Stimulated activated effector memory CD8-positive, alpha-beta T cell treated with anti-CD3 and anti-CD28 coated beads, Interleukin-12 subunit alpha, Interleukin-12 subunit beta, amount 100 ng/mL, for 72 hours (primary cell): ENCODE measurements around the gene LMAN1L.

Source experiments
- ATAC-seq: fragments of 150-1000 bp; cut with Tn5 transposase; 2 replicates; pipeline ENCODE4 v1.10.0; 2021
- DNase-seq, 2 donors: peaks; one replicate each; pipeline ENCODE4 v3.0.0; 2021 to 2022; ENCODE audit warnings: low spot score in 2 of 2
- H3K27ac Mint-ChIP-seq: one replicate; pipeline ENCODE4 v1.8.0; 2022; ENCODE audit warnings: mild to moderate bottlenecking, mixed read lengths
- H3K36me3 Mint-ChIP-seq: one replicate; pipeline ENCODE4 v1.8.0; 2022; ENCODE audit warnings: mild to moderate bottlenecking, mixed read lengths
- H3K4me1 Mint-ChIP-seq: one replicate; pipeline ENCODE4 v1.8.0; 2022; ENCODE audit warnings: mixed read lengths
- H3K4me3 Mint-ChIP-seq: one replicate; pipeline ENCODE4 v1.8.0; 2022; ENCODE audit warnings: mild to moderate bottlenecking, mixed read lengths
- H3K9me3 Mint-ChIP-seq: one replicate; pipeline ENCODE4 v1.8.0; 2022; ENCODE audit warnings: mixed read lengths

Gene LMAN1L

DNA sequence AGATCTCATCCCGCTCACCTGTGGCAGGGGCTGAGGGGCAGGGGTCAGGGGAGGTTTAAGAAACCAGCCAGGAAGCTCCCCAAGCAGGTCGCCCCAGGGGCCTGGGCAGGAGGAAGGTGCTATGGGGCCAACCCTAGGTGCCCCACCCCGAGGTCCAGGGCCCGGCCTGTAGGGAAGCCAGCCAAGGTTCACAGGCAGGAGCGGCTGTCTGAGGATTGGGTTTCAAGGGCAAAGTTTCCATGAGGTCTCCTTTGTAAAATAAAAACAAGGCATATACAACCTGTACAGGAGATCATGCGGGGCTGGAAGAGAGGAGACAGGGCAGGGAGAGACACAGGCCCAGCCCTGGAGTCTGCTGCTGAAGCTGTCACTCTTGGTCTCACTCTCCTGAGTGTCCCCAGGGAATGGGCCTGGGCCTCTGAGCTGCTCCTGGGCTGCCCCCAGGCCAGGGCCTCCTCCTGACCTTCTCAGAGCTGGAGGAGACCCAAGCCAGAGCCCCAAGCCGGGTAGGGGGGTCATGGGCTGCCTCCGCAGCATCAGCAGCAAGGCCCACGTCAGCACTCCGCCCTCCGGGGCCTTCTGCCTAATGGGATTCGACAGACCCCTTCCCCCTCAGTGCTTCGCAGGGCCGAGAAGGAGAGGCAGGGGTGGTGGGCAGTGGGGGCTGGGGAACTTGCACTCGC, 19.3 kb downstream of the LMAN1L start:
- H3K4me1 Mint-ChIP-seq: peaks cover 35% of the 10 kb centered on the region

GRCh38 chr15:74832826-74833225, 20.2 kb downstream of the LMAN1L start:
- ATAC-seq (no peak), DNase-seq (no peak)
- H3K36me3 Mint-ChIP-seq: peaks cover 16% of the 10 kb centered on the region
- no peak overlapping the region for H3K4me3 Mint-ChIP-seq
- no peaks in the 10 kb centered on the region for H3K9me3 Mint-ChIP-seq
- no peak overlapping the region for H3K27ac Mint-ChIP-seq
- peaks cover 33% of the 10 kb centered on the region for H3K4me1 Mint-ChIP-seq

More for the DNA sequence above, 19.3 kb downstream of the LMAN1L start:
- Mint-ChIP-seq H3K27ac (no peak overlapping the region), H3K36me3 (peaks cover 8% of the 10 kb centered on the region), H3K9me3 (no peaks in the 10 kb centered on the region), H3K4me3 (no peak overlapping the region)
- DNase-seq: no peak
- no peak for ATAC-seq

DNA sequence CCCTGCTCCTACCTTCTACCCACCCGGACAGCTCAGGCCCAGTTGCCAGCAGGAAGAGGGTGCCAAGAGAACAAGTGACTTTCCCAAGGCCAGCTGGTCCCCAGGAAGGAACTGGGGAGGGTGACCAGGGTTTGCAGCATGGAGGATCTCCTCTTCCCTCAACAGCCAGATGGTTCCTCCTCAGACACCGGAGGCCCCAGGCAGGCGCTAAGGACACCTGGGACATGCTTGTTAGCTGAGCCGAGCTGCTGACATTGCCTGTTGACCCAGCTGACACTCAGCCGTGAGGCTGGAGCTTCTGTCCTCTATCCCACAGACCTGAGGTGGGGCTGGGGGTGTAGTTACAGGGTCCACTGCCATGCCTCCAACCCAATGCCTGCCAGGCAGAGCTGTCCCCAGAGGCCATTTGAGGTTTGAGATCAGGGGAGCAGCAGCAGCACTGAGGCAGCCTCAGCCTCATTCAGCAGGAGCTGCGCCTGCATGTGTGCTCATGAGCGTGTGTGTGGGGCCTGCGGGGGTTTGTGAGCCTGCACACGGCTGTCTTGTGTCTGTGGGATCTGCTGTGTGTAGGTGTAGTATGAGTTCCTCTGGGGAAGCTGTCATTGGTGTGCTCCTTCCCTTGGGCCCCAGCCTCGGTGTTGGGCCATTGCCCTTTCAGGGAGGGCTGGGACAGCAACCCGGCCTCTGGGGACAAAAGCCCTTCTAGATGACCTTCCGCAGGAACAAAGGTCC, 20.9 kb downstream of the LMAN1L start:
- peak overlapping the region; percentile 17 for H3K27ac Mint-ChIP-seq
- peaks cover 20% of the 10 kb centered on the region for H3K36me3 Mint-ChIP-seq
- ATAC-seq (no peak), DNase-seq (no peak)
- no peak overlapping the region for H3K4me3 Mint-ChIP-seq
- H3K9me3 Mint-ChIP-seq: no peaks in the 10 kb centered on the region
- H3K4me1 Mint-ChIP-seq: peaks cover 27% of the 10 kb centered on the region

DNA sequence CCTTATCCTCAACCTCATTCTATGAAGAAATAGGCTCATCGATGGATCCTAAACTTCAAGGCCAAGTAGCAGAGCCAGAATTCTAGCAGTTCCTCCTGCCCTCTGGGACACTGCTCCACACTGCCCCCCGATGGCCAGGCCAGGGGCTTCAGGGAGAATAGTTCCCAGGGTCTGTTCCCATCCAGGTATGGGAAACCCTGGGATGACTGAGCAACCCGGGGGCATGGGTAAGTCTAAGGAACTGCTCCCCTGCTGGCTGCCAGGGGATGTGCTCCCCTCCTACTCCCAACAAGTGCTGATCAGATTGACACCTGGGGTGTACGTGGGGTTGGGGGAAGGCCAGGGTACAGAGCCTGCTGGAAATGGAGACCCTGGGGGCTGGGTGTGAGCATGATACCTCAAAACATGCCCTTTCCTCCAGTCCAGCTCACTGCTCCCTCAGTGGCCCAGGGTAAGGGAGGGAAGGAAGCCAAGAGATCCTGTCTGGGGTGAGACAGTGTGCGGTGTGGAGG, 22.7 kb downstream of the LMAN1L start:
- Mint-ChIP-seq H3K36me3 (peaks cover 28% of the 10 kb centered on the region), H3K9me3 (no peaks in the 10 kb centered on the region), H3K4me1 (peaks cover 13% of the 10 kb centered on the region), H3K27ac (no peak overlapping the region), H3K4me3 (no peak overlapping the region)
- peak; percentile 33 to 72 for DNase-seq
- ATAC-seq: peak; percentile 34

DNA sequence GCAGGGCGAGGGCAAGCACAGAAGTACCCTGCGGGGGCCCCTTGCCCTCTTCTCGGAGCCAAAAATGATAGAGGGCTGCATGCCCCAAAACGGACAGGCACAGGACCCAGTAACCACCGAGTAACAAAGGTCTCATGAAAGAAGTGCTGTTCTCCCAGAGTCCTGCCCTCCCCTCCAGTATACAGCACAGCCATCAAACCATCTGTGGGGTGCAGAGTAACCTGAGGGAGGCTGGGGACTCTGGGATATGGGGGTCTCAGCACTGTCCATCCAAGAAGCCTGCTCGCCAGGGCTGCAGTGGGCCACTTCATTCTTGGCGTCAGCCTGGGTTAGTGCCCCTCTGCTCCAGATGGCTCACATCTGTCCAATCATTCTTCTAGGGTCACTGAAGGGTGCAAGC, 24.2 kb downstream of the LMAN1L start:
- Mint-ChIP-seq H3K4me3 (no peak overlapping the region), H3K27ac (peak overlapping the region; percentile 74), H3K9me3 (no peaks in the 10 kb centered on the region), H3K4me1 (peaks cover 22% of the 10 kb centered on the region), H3K36me3 (peaks cover 30% of the 10 kb centered on the region)
- no peak for ATAC-seq
- DNase-seq: no peak

DNA sequence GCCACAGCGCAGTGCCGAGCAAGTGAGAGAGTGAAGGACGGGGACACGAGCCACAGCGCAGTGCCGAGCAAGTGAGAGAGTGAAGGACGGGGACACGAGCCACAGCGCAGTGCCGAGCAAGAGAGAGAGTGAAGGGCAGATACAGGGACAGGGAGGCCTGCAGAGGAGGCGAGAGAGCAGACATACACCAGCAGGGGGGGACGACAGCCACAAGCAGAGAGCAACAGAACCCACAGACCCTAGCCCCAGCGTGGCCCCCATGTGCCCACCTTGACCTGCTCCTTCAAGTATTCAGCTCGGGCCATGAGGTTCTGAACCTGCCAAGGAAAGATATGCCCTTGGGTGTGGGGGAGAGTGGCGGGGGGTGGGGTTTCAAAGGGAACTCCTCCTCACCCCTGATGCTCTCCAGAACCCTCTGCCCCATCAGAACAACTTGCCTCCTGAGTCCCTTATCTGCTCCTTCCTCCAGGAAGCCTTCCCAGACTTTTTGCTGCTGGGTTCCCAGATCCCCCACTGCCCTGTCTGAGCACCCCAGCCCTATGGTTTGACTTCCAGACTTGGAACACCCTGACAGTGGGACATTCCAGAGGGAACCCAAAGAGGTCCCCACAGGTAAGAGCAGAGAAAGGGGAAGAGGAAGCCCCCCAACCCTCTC, 25.0 kb downstream of the LMAN1L start:
- H3K36me3 Mint-ChIP-seq: peaks cover 38% of the 10 kb centered on the region
- no peak for DNase-seq
- H3K4me1 Mint-ChIP-seq: peaks cover 30% of the 10 kb centered on the region
- no peak for ATAC-seq
- peak overlapping the region; percentile 74 for H3K27ac Mint-ChIP-seq
- no peaks in the 10 kb centered on the region for H3K9me3 Mint-ChIP-seq
- no peak overlapping the region for H3K4me3 Mint-ChIP-seq

- Mint-ChIP-seq H3K4me3 (no peak overlapping the region), H3K4me1 (peaks cover 32% of the 10 kb centered on the region), H3K27ac (no peak overlapping the region), H3K36me3 (peaks cover 41% of the 10 kb centered on the region), H3K9me3 (no peaks in the 10 kb centered on the region)
- DNase-seq (no peak), ATAC-seq (no peak)
These were observed 25.5 kb downstream of the LMAN1L start for GRCh38 chr15:74838137-74838516.

DNA sequence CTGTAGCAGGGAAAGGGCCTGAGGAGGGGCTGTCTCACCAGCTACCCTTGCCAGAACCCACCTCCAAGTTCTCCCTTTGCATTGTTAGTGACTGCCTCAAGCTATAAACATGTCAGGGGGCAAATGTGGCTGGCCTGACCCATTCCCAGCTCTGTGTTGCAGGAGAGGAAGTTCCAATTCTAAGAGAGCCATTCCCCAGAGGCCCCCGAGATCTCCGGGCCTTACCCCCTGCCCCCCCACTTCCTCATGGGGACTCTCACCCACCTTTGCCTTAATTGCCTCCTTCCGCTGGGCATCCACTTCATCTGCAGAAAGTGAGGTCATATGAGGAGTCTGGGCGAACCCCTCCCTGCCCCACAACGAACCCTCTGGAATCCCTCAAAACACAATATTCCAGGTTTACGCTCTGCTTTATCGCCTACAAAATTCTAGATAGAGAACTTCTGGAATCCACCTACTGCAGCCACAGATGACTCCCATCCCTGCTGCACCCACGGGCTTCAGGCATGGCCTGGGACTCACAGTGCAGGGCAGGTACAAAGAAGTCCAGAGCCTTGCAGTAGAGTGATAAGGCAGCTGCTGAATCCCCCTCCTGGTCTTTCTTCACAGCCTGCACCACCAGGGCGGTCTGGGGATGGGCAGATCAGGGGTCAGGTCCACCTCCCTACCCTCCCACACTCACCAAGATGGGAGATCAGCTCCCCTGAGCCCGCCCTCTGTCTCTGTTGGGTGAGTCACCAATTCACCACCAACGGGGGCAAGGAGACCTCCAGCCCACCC, 26.3 kb downstream of the LMAN1L start:
- no peak overlapping the region for H3K4me3 Mint-ChIP-seq
- ATAC-seq: no peak
- peaks cover 47% of the 10 kb centered on the region for H3K36me3 Mint-ChIP-seq
- H3K9me3 Mint-ChIP-seq: no peaks in the 10 kb centered on the region
- H3K4me1 Mint-ChIP-seq: peaks cover 33% of the 10 kb centered on the region
- no peak overlapping the region for H3K27ac Mint-ChIP-seq
- no peak for DNase-seq

DNA sequence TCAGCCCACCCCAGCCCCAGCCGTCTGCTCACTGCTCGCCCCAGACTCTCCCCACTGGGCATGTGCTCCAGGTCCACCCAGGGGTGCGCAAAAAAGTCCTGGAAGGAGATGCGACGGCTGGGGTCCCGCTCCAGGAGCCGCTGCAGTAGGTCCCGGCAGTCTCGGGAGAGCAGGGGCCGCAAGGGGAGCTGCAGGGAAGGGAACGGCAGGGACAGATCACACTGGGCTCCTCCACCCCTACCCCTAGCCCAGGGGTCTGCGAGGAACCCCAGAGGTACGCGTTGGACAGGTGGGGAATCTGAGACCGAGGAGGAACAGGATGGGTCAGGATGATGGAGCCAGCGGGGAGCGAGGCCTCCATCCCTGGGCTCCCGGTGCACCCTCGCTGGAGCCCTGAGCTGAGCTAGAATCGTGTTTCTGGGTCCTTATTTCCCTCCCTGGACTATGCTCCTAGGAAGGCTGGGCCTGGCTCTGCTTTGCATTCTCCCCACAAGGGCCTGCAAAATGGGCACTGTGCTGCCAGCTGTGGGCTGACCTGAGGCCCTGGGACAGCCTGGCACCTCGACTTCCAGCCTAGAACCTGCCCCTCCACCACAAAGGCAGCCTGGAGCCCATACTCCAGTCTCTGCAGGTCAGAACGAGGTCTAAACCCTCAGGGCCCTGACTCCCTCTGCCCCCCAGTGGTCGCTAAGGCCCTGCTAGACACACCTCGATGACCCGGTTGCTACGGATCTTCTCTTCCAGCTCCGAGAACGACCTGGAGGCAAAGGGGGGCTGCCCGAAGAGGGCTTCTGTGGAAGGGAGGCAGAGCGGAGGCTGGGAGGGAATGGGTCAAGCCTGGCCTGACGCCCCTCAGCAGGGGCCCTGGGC, 27.1 kb downstream of the LMAN1L start:
- Mint-ChIP-seq H3K9me3 (no peaks in the 10 kb centered on the region), H3K36me3 (peaks cover 51% of the 10 kb centered on the region), H3K4me3 (no peak overlapping the region), H3K4me1 (peaks cover 41% of the 10 kb centered on the region), H3K27ac (peak overlapping the region; percentile 40)
- ATAC-seq (no peak), DNase-seq (no peak)

GRCh38 chr15:74840851-74841775, 28.5 kb downstream of the LMAN1L start:
- no peaks in the 10 kb centered on the region for H3K9me3 Mint-ChIP-seq
- ATAC-seq: no peak
- no peak for DNase-seq
- H3K27ac Mint-ChIP-seq: peak overlapping the region; percentile 88
- peaks cover 44% of the 10 kb centered on the region for H3K4me1 Mint-ChIP-seq
- peak overlapping the region; percentile 86 for H3K4me3 Mint-ChIP-seq
- peaks cover 57% of the 10 kb centered on the region for H3K36me3 Mint-ChIP-seq

GRCh38 chr15:74841891-74842373, 29.3 kb downstream of the LMAN1L start:
- Mint-ChIP-seq H3K4me1 (peaks cover 44% of the 10 kb centered on the region), H3K27ac (peak overlapping the region; percentile 88), H3K9me3 (no peaks in the 10 kb centered on the region), H3K4me3 (peak overlapping the region; percentile 86), H3K36me3 (peaks cover 65% of the 10 kb centered on the region)
- ATAC-seq (no peak), DNase-seq (no peak)

DNA sequence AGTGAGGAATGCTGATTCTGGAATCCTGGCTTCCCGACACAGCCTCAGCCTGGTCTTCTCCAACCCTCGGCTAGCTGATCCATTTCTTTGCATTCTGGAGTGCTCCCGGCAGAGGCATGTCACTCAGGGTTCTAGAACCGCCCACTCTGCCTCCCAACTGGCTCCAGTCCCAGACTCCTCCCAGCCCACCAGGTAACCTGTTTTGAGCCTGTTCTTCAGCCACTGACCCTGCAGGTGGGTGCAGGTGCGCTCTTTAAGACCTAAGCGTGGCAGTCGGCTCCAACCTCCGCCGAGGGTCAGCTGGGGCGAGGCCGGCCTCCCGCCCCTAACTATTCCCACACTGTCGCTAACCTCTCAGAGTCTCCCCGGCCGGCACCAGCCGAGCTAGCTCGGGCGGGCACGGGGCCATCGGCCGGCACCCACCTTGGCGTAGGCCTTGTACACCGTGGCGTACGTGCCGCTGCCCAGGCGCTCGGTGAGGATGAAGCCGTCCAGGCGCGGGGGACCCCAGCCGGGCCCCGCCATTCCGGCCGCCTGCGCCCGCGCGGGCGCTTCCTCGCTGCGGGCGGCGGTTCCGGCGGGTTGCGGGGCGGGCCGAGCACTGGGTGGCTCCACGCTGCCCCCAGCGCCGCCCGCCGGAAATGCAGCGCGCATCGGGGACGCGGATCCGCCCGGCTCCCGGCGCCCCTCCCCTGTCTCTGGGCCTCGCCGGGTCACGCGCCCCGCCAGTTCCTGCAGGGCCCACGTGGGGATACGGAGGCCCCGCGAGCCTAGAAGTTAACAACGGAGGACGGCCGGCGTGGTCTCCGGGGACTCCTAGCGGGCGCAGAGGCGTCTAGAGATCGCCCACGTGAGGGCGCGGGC, 30.2 kb downstream of the LMAN1L start, which contains the start of gene ULK3:
Gene ULK3 (minus strand): TSS at position 576 of the 864 bp plus-strand sequence. CDS start 51 bp downstream, at position 525.
- Mint-ChIP-seq H3K27ac (peak within 1 kb of the TSS; percentile 88), H3K9me3 (no peaks in the 10 kb centered on the region), H3K36me3 (peaks cover 65% of the 10 kb centered on the region), H3K4me1 (peaks cover 44% of the 10 kb centered on the region), H3K4me3 (peak within 1 kb of the TSS; percentile 86)
- peak; percentile 95 to 97 for DNase-seq
- ATAC-seq: peak; percentile 87
